ENCODE data around the gene FOXF2.

Gene FOXF2

DNA sequence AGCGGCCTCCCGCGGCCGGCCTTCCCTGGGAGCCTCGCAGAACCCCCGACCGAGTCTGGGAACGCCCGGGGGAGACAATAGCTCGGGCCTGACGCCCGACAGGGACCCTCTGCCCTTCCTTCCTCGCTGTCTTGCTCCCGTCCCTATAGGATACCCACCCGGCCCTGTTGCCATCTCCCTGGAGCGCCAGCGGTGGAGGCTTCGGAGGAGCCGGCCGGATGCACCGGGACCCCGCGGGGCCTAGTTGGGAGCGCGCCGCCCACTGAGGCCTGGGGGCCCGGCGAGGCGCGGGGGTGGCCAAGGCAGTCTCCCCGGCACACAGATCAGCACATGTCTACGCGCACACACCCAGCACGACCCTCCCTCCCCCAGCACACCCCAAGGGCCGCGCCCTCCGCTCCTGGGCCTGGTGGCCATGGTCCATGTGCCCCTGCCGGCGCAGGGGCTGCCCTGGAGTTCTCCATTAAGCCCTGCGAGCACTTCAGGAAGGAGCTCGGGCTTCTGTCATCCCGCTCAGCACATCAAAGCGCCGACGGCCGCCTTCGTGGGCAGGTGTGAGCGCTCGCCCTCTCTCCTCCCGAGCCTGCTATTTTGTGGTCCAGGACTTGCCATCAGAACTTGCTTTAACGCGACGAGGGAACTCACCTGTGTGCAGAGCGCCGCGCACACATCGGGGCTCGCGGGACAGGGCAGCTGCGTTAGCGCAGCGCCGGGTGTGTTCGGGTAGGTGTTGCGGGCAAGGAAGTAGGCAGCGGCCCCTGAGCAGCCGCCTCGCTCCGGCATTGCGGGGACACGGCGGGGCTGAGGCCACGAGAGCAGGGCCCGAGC, 3.7 kb downstream of the FOXF2 start:
- DNase-seq (ENCODE audit: low read depth), result no peak
- TF ChIP-seq CTCF (conservative IDR thresholded peaks at IDR 0.05; ENCODE audit: low read depth, low read length), result no peak
- no peak overlapping the region for H3K4me3 ChIP-seq (ENCODE audit: low read length)

- no peak for DNase-seq (ENCODE audit: low read depth)
- no peak for TF ChIP-seq CTCF (conservative IDR thresholded peaks at IDR 0.05; ENCODE audit: low read depth, low read length)
- no peak overlapping the region for H3K4me3 ChIP-seq (ENCODE audit: low read length)
Measured at GRCh38 chr6:1393641-1394283, 4.4 kb downstream of the FOXF2 start.

DNA sequence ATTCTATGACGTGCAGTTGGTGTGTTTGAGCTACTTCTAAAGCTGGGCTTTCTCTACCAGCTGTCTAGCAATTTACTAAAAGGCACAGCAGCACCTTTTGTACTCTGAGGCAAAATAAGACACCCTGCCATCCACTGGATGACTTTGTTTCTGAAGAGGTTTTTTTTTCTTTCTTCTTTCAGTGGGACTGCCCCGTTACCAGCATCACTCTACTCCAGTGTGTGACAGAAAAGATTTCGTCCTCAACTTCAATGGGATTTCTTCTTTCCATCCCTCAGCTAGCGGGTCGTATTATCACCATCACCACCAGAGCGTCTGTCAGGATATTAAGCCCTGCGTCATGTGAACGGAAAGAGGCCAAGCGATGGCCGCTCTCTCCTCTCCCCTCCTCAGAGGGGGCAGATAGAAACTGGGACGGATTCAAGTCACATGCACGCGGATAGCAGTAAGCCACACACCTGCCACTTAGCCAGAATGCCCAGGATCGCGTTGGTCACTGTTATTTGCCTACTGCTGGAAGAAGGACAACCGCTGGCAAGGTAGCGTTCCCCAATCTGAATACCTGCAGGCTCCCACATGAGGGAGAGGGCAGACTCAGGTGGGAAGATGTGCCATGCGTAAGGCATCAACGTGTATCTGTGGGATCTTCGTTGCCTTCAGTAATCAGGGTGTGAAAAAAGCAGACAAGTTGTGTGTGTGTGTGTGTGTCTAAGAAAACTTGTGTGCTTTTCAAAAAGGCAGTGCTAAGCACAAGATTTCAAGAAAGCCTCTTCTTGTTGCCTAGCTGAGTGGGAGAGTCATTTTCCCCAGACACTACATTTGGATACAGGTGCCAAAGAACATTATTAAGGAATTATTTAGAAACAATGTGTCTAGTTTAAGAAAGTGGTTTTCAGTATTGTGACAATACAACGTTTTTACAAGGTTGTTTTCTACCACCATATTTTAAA, 5.4 kb downstream of the FOXF2 start:
- no peak for DNase-seq (ENCODE audit: low read depth)
- no peak for TF ChIP-seq CTCF (conservative IDR thresholded peaks at IDR 0.05; ENCODE audit: low read depth, low read length)
- no peak overlapping the region for H3K4me3 ChIP-seq (ENCODE audit: low read length)

DNA sequence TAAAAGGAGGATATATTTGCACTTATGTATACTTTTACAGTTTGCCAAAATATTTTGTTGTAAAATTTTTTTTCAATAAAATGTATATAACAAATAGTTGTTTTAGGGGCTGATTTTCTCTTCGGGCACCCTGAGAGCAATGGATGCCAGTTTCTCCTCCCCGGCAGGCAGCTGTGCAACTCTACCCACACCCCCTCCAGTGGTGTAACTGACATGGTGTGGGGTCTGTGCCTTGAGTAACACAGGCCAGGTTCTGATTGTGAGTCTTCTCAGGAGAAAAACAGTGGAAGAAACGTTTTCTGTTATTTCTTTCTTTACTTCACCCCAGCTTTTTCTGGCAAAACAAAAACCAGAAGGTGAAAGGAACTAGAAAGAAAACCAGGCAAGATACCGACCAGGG, 6.1 kb downstream of the FOXF2 start:
- TF ChIP-seq CTCF (conservative IDR thresholded peaks at IDR 0.05; ENCODE audit: low read depth, low read length), result no peak
- no peak for DNase-seq (ENCODE audit: low read depth)
- no peak overlapping the region for H3K4me3 ChIP-seq (ENCODE audit: low read length)

DNA sequence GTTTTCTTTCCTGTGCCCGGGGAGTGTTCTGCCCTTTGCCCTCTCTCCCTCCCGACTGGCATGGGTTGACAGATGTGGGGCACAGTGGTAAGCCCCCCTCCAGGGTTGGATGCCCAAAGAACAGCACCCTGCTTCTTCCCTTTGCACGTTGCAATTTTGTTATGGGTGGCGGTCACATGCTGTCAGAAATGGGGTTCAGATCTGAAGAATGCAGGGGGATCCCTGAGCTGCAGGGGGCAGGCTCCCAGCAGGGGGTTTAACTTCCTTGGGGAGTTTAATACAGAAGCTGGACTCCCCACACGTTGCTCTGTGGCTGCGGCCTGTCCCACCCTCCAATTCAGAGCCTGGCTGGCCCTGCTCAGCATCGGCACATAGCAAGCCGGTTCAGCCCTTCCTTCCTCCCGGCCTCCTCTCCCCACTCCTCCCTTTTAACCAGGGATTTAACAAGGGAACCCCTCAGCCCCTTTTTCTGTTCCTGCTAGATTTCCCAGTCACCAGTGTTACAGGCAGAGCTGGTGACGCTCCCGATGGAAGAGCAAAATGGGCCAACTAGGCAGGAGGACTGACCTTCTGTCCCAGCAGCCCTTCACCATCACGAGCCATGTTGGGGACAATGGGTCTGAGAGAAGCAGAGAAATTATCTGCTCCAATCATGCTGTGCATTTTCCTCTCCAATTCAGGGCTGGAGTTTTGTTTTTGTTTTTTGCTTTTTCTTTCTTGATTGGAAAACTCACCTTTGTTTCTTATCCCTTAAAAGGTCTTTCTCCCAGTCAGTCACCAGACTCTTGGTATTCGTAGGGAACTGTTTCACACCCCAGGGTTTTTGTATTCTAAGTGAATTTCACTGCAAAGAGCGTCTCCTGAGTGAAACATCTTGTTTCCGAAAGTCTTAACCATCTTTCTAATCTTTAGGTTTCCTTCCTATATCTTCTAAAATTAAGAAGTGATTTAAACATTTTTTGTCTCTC, 6.8 kb downstream of the FOXF2 start:
- no peak overlapping the region for H3K4me3 ChIP-seq (ENCODE audit: low read length)
- TF ChIP-seq CTCF (conservative IDR thresholded peaks at IDR 0.05; ENCODE audit: low read depth, low read length), result no peak
- DNase-seq (ENCODE audit: low read depth), result no peak

Measured in retinal pigment epithelial cell (primary cell).